ENCODE results near the gene ZMIZ1. TPM values are rescaled to one million over a fixed set of nuclear protein-coding genes. Genes with fewer than 3 reads are reported as not detected.

The ZMIZ1 gene
- polyA plus RNA-seq, 1 donor from 2014 or later, result 4.6 TPM

- Mint-ChIP-seq H3K27ac (peak overlapping the region; percentile 95 to 97 (median 96)), H3K4me1 (peaks cover 50 to 70% (median 55%) of the 10 kb centered on the region in 3 donors), H3K9me3 (no peaks in the 10 kb centered on the region), H3K4me3 (peak overlapping the region; percentile 84 to 95 (median 92)), H3K27me3 (peaks cover 3% of the 10 kb centered on the region), H3K36me3 (no peaks in the 10 kb centered on the region)
These were observed 176.2 kb downstream of the ZMIZ1 start for GRCh38 chr10:79244841-79245504.

GRCh38 chr10:79245539-79246208 lies 176.9 kb downstream of the ZMIZ1 start:
- Mint-ChIP-seq H3K27ac (peak overlapping the region; percentile 95 to 97 (median 96)), H3K27me3 (peaks cover 2% of the 10 kb centered on the region), H3K4me1 (peaks cover 57 to 77% (median 61%) of the 10 kb centered on the region in 3 donors)

GRCh38 chr10:79246209-79246581 lies 177.4 kb downstream of the ZMIZ1 start:
- Mint-ChIP-seq H3K36me3 (no peaks in the 10 kb centered on the region), H3K4me3 (peak overlapping the region; percentile 84 to 95 (median 92)), H3K27ac (peak overlapping the region; percentile 95 to 97 (median 96)), H3K4me1 (peaks cover 59 to 79% (median 66%) of the 10 kb centered on the region in 3 donors), H3K27me3 (peaks cover 2% of the 10 kb centered on the region), H3K9me3 (no peaks in the 10 kb centered on the region)

More at GRCh38 chr10:79245539-79246208, 176.9 kb downstream of the ZMIZ1 start:
- Mint-ChIP-seq H3K36me3 (no peaks in the 10 kb centered on the region), H3K4me3 (peak overlapping the region; percentile 84 to 95 (median 92)), H3K9me3 (no peaks in the 10 kb centered on the region)

- H3K27me3 Mint-ChIP-seq, result peaks cover 2% of the 10 kb centered on the region
- peak overlapping the region; percentile 12 to 95 (median 92) for H3K4me3 Mint-ChIP-seq
- peak overlapping the region; percentile 95 to 97 (median 96) for H3K27ac Mint-ChIP-seq
- H3K9me3 Mint-ChIP-seq, result no peaks in the 10 kb centered on the region
- H3K36me3 Mint-ChIP-seq, result no peaks in the 10 kb centered on the region
- H3K4me1 Mint-ChIP-seq, result peaks cover 63 to 79% (median 68%) of the 10 kb centered on the region in 3 donors
These were observed 178.0 kb downstream of the ZMIZ1 start for GRCh38 chr10:79246606-79247275.

- Mint-ChIP-seq H3K27me3 (peaks cover 2% of the 10 kb centered on the region), H3K36me3 (no peaks in the 10 kb centered on the region), H3K4me1 (peaks cover 68 to 85% (median 71%) of the 10 kb centered on the region in 3 donors), H3K9me3 (no peaks in the 10 kb centered on the region), H3K4me3 (peak overlapping the region; percentile 49 to 91 (median 81)), H3K27ac (peak overlapping the region; percentile 95 to 96 (median 96))
These were observed 178.8 kb downstream of the ZMIZ1 start for GRCh38 chr10:79247373-79248137.

GRCh38 chr10:79248341-79249185 lies 179.8 kb downstream of the ZMIZ1 start:
- H3K4me3 Mint-ChIP-seq, result peak overlapping the region; percentile 49 to 91 (median 81)

GRCh38 chr10:79249186-79250121 lies 180.7 kb downstream of the ZMIZ1 start:
- peaks cover 2% of the 10 kb centered on the region for H3K27me3 Mint-ChIP-seq
- no peaks in the 10 kb centered on the region for H3K36me3 Mint-ChIP-seq
- H3K9me3 Mint-ChIP-seq, result no peaks in the 10 kb centered on the region
- H3K4me1 Mint-ChIP-seq, result peaks cover 77 to 97% (median 78%) of the 10 kb centered on the region in 3 donors
- H3K4me3 Mint-ChIP-seq, result peak overlapping the region; percentile 73 to 97 (median 86)
- peak overlapping the region; percentile 95 to 96 (median 96) for H3K27ac Mint-ChIP-seq

More at GRCh38 chr10:79248341-79249185, 179.8 kb downstream of the ZMIZ1 start:
- Mint-ChIP-seq H3K36me3 (no peaks in the 10 kb centered on the region), H3K4me1 (peaks cover 75 to 94% (median 77%) of the 10 kb centered on the region in 3 donors), H3K9me3 (no peaks in the 10 kb centered on the region), H3K27ac (peak overlapping the region; percentile 95 to 96 (median 96)), H3K27me3 (peaks cover 2% of the 10 kb centered on the region)

GRCh38 chr10:79250259-79250658 lies 181.5 kb downstream of the ZMIZ1 start:
- Mint-ChIP-seq H3K9me3 (no peaks in the 10 kb centered on the region), H3K36me3 (no peaks in the 10 kb centered on the region), H3K4me3 (peak overlapping the region; percentile 73 to 97 (median 86)), H3K27ac (peak overlapping the region; percentile 95 to 96 (median 96)), H3K4me1 (peaks cover 73 to 95% (median 76%) of the 10 kb centered on the region in 3 donors), H3K27me3 (no peaks in the 10 kb centered on the region)

GRCh38 chr10:79252450-79252849 lies 183.7 kb downstream of the ZMIZ1 start:
- H3K27ac Mint-ChIP-seq, result peak overlapping the region; percentile 90 to 96 (median 95)
- H3K4me1 Mint-ChIP-seq, result peaks cover 69 to 80% (median 70%) of the 10 kb centered on the region in 3 donors
- no peaks in the 10 kb centered on the region for H3K36me3 Mint-ChIP-seq
- H3K27me3 Mint-ChIP-seq, result no peaks in the 10 kb centered on the region
- H3K9me3 Mint-ChIP-seq, result no peaks in the 10 kb centered on the region
- peak overlapping the region in 3 of 4 donors; percentile 66 to 82 (median 73) for H3K4me3 Mint-ChIP-seq

GRCh38 chr10:79252971-79253370 lies 184.2 kb downstream of the ZMIZ1 start:
- Mint-ChIP-seq H3K4me3 (peak overlapping the region in 3 of 4 donors; percentile 66 to 82 (median 73)), H3K27ac (peak overlapping the region; percentile 90 to 96 (median 95)), H3K4me1 (peaks cover 64 to 78% (median 65%) of the 10 kb centered on the region in 3 donors), H3K36me3 (no peaks in the 10 kb centered on the region), H3K27me3 (no peaks in the 10 kb centered on the region), H3K9me3 (no peaks in the 10 kb centered on the region)

GRCh38 chr10:79253704-79254103 lies 184.9 kb downstream of the ZMIZ1 start:
- H3K9me3 Mint-ChIP-seq, result no peaks in the 10 kb centered on the region
- no peaks in the 10 kb centered on the region for H3K36me3 Mint-ChIP-seq
- H3K4me3 Mint-ChIP-seq, result peak overlapping the region in 3 of 4 donors; percentile 66 to 73 (median 73)
- peaks cover 62 to 77% (median 65%) of the 10 kb centered on the region in 3 donors for H3K4me1 Mint-ChIP-seq
- H3K27ac Mint-ChIP-seq, result peak overlapping the region in 2 of 3 donors; percentile 81 to 85
- no peaks in the 10 kb centered on the region for H3K27me3 Mint-ChIP-seq

GRCh38 chr10:79254333-79255006 lies 185.7 kb downstream of the ZMIZ1 start:
- peaks cover 2% of the 10 kb centered on the region for H3K36me3 Mint-ChIP-seq
- no peaks in the 10 kb centered on the region for H3K9me3 Mint-ChIP-seq
- H3K27me3 Mint-ChIP-seq, result no peaks in the 10 kb centered on the region
- peaks cover 62 to 76% (median 68%) of the 10 kb centered on the region in 3 donors for H3K4me1 Mint-ChIP-seq
- H3K4me3 Mint-ChIP-seq, result peak overlapping the region in 3 of 4 donors; percentile 66 to 73 (median 70)
- H3K27ac Mint-ChIP-seq, result peak overlapping the region; percentile 67 to 85 (median 81)

Data from IgD-negative memory B cell (primary cell).